NT2/D1 (cell line): ENCODE data around the gene MUCL3.

Source experiments
- DNase-seq: peaks from one replicate; pipeline ENCODE4 v3.0.0-alpha.2; 2011; ENCODE audit warnings: low read depth, low spot score
- H3K27me3 ChIP-seq: 2 replicates; pipeline ENCODE4 v1.6.0; 2011; ENCODE audit warnings: mild to moderate bottlenecking; ENCODE audit not compliant: insufficient read length, insufficient read depth
- H3K36me3 ChIP-seq: 2 replicates; pipeline ENCODE4 v1.6.1; 2011; ENCODE audit warnings: mild to moderate bottlenecking, low read length, mixed read lengths; ENCODE audit not compliant: insufficient read depth, insufficient read length
- H3K4me1 ChIP-seq: 2 replicates; pipeline ENCODE4 v1.5.1; 2011; ENCODE audit not compliant: insufficient read depth, insufficient read length
- H3K4me3 ChIP-seq: 2 replicates; pipeline ENCODE4 v1.5.1; 2011; ENCODE audit warnings: low read depth; ENCODE audit not compliant: insufficient read length
- H3K9ac ChIP-seq: 2 replicates; pipeline ENCODE4 v1.6.0; 2011; ENCODE audit warnings: low read depth; ENCODE audit not compliant: insufficient read length
- H3K9me3 ChIP-seq: 2 replicates; pipeline ENCODE4 v1.5.1; 2011; ENCODE audit warnings: mild to moderate bottlenecking, low read length; ENCODE audit not compliant: insufficient read depth
- SUZ12 ChIP-seq: IDR thresholded peaks from 2 replicates; pipeline ENCODE4 v1.6.1; 2011; ENCODE audit not compliant: insufficient read length, insufficient read depth; ENCODE audit errors: extremely low read depth
- YY1 ChIP-seq: IDR thresholded peaks from 2 replicates; pipeline ENCODE4 v1.6.1; 2011; ENCODE audit not compliant: insufficient read length, insufficient read depth
- ZNF274 ChIP-seq: IDR thresholded peaks from 2 replicates; pipeline ENCODE4 v1.6.1; 2011; ENCODE audit warnings: mild to moderate bottlenecking, low read depth, low read length

The MUCL3 gene

GRCh38 chr6:30940361-30940986 lies at the start of gene MUCL3:
TSS of gene MUCL3 (plus strand) at chr6:30940973. CDS start at chr6:30941000, 27 bp downstream.
- Histone ChIP-seq H3K27me3 (no peaks in the 10 kb centered on the region), H3K36me3 (no peaks in the 10 kb centered on the region), H3K9me3 (no peaks in the 10 kb centered on the region), H3K4me1 (peaks cover 8% of the 10 kb centered on the region), H3K9ac (no peak within 1 kb of the TSS), H3K4me3 (no peak within 1 kb of the TSS)
- no peak for DNase-seq
- TF ChIP-seq ZNF274: no peak
- TF ChIP-seq SUZ12: no peak
- TF ChIP-seq YY1: no peak

GRCh38 chr6:30891450-30891723 lies 49.4 kb upstream of the MUCL3 start:
- Histone ChIP-seq H3K9ac (no peak overlapping the region), H3K36me3 (peaks cover 75% of the 10 kb centered on the region), H3K27me3 (no peaks in the 10 kb centered on the region), H3K9me3 (no peaks in the 10 kb centered on the region), H3K4me3 (no peak overlapping the region), H3K4me1 (peaks cover 2% of the 10 kb centered on the region)
- TF ChIP-seq YY1 (no peak), SUZ12 (no peak), ZNF274 (no peak)
- no peak for DNase-seq

GRCh38 chr6:30891816-30892538 lies 48.8 kb upstream of the MUCL3 start:
- Histone ChIP-seq H3K9me3 (no peaks in the 10 kb centered on the region), H3K36me3 (peaks cover 81% of the 10 kb centered on the region), H3K27me3 (no peaks in the 10 kb centered on the region), H3K4me3 (no peak overlapping the region), H3K4me1 (peaks cover 2% of the 10 kb centered on the region), H3K9ac (no peak overlapping the region)
- TF ChIP-seq ZNF274 (no peak), YY1 (no peak), SUZ12 (no peak)
- no peak for DNase-seq

- no peak overlapping the region for H3K9ac ChIP-seq
- no peak for DNase-seq
- no peaks in the 10 kb centered on the region for H3K9me3 ChIP-seq
- TF ChIP-seq ZNF274 (no peak), SUZ12 (no peak), YY1 (no peak)
- H3K36me3 ChIP-seq: peaks cover 91% of the 10 kb centered on the region
- H3K4me1 ChIP-seq: peaks cover 2% of the 10 kb centered on the region
- H3K27me3 ChIP-seq: no peaks in the 10 kb centered on the region
- no peak overlapping the region for H3K4me3 ChIP-seq
Measured at GRCh38 chr6:30893001-30893591, 47.7 kb upstream of the MUCL3 start.

- H3K4me1 ChIP-seq: peaks cover 2% of the 10 kb centered on the region
- H3K4me3 ChIP-seq: no peak overlapping the region
- no peaks in the 10 kb centered on the region for H3K27me3 ChIP-seq
- no peaks in the 10 kb centered on the region for H3K9me3 ChIP-seq
- DNase-seq: no peak
- H3K9ac ChIP-seq: no peak overlapping the region
- TF ChIP-seq YY1 (no peak), ZNF274 (no peak), SUZ12 (no peak)
- peaks cover 95% of the 10 kb centered on the region for H3K36me3 ChIP-seq
Measured at GRCh38 chr6:30893666-30894065, 47.1 kb upstream of the MUCL3 start.

GRCh38 chr6:30894381-30894780 lies 46.4 kb upstream of the MUCL3 start:
- TF ChIP-seq ZNF274: no peak
- TF ChIP-seq YY1: no peak
- TF ChIP-seq SUZ12: no peak
- Histone ChIP-seq H3K36me3 (peaks cover 95% of the 10 kb centered on the region), H3K27me3 (no peaks in the 10 kb centered on the region), H3K9ac (no peak overlapping the region), H3K4me3 (no peak overlapping the region), H3K4me1 (no peaks in the 10 kb centered on the region), H3K9me3 (no peaks in the 10 kb centered on the region)
- DNase-seq: no peak

- no peak for DNase-seq
- no peak overlapping the region for H3K4me3 ChIP-seq
- no peak overlapping the region for H3K9ac ChIP-seq
- peaks cover 95% of the 10 kb centered on the region for H3K36me3 ChIP-seq
- H3K9me3 ChIP-seq: no peaks in the 10 kb centered on the region
- TF ChIP-seq ZNF274: no peak
- no peak for TF ChIP-seq SUZ12
- no peak for TF ChIP-seq YY1
- H3K4me1 ChIP-seq: no peaks in the 10 kb centered on the region
- H3K27me3 ChIP-seq: no peaks in the 10 kb centered on the region
Measured at GRCh38 chr6:30894935-30895334, 45.8 kb upstream of the MUCL3 start.
